Measurements from ENCODE around the gene ZNF106.
A peak's percentile ranks its signal among the peaks of the same experiment; 100 is the strongest.

Gene ZNF106

DNA sequence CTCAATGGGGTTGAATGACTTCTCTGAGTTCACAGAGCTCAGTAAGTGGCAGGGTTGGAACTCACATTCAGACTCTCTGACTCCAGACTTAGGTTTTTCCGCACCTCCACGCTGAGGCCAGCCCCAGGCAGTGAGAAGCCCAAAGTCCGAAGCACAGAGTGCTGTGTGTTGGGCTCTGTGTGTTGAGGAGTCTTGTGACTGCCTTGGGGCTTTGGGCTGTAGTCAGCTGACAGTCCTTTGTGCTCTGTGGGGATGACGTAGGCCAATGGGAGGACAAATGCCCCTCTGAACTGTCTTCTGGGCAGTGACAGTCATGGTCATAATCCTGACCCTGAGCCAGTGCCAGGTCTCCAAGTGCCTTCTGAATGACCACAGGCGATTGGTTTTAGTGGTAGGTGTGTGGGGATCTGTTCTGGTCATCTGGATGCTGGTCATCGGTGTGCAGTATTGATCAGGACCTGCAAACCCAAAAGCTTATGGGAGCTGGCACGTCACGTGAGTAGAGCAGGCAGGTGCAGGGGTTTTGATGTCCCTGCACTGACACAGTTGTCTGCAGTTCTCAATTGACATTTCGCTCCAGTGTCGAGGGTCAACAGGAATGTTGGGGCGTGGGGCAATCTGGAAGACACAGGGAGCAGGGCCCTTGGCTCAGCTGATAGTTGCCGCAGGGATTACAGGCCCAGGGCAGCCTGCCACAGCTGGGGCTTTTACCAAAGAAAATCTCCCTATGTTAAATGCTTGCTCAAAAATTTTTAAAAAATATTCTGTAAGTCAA lies 86.3 kb downstream of the ZNF106 start:
- no peak for DNase-seq (ENCODE audit: low spot score)
- in situ Hi-C loops (cut with MboI; ENCODE audit: low sequenced_read_pairs, unreplicated experiment): no loop called here
- TF ChIP-seq CTCF (IDR thresholded peaks at IDR 0.05; ENCODE audit: borderline replicate concordance, control extremely low read depth, extremely low read depth, insufficient read depth, missing control alignments): no peak

GRCh38 chr15:42403389-42403788 lies 87.6 kb downstream of the ZNF106 start:
- TF ChIP-seq CTCF (IDR thresholded peaks at IDR 0.05; ENCODE audit: borderline replicate concordance, control extremely low read depth, extremely low read depth, insufficient read depth, missing control alignments): no peak
- DNase-seq (ENCODE audit: low spot score): no peak
- in situ Hi-C loops (cut with MboI; ENCODE audit: low sequenced_read_pairs, unreplicated experiment): no loop called here

- DNase-seq (ENCODE audit: low spot score): no peak
- no peak for TF ChIP-seq CTCF (IDR thresholded peaks at IDR 0.05; ENCODE audit: borderline replicate concordance, control extremely low read depth, extremely low read depth, insufficient read depth, missing control alignments)
- in situ Hi-C loops (cut with MboI; ENCODE audit: low sequenced_read_pairs, unreplicated experiment): no loop called here
Measured at GRCh38 chr15:42402455-42403205, 88.3 kb downstream of the ZNF106 start.

- in situ Hi-C loops (cut with MboI; ENCODE audit: low sequenced_read_pairs, unreplicated experiment): no loop called here
- TF ChIP-seq CTCF (IDR thresholded peaks at IDR 0.05; ENCODE audit: borderline replicate concordance, control extremely low read depth, extremely low read depth, insufficient read depth, missing control alignments): no peak
- peak; percentile 59 for DNase-seq (ENCODE audit: low spot score)
Measured at GRCh38 chr15:42401544-42402454, 89.1 kb downstream of the ZNF106 start.

- no peak for DNase-seq (ENCODE audit: low spot score)
- TF ChIP-seq CTCF (IDR thresholded peaks at IDR 0.05; ENCODE audit: borderline replicate concordance, control extremely low read depth, extremely low read depth, insufficient read depth, missing control alignments): no peak
- in situ Hi-C loops (cut with MboI; ENCODE audit: low sequenced_read_pairs, unreplicated experiment): no loop called here
Measured at GRCh38 chr15:42395838-42396237, 95.1 kb downstream of the ZNF106 start.

- DNase-seq (ENCODE audit: low spot score): no peak
- TF ChIP-seq CTCF (IDR thresholded peaks at IDR 0.05; ENCODE audit: borderline replicate concordance, control extremely low read depth, extremely low read depth, insufficient read depth, missing control alignments): no peak
- in situ Hi-C loops (cut with MboI; ENCODE audit: low sequenced_read_pairs, unreplicated experiment): no loop called here
Measured at GRCh38 chr15:42394106-42394505, 96.8 kb downstream of the ZNF106 start.
